Panc1 (cell line): ENCODE data around the gene PINLYP. TPM values are rescaled to one million over a fixed set of nuclear protein-coding genes. Genes with fewer than 3 reads are reported as not detected.

Experiments used
- ATAC-seq: fragments of 200-7000 bp; cut with Tn5 transposase; 2 replicates; pipeline ENCODE4 v1.9.1; 2020; ENCODE audit warnings: mild to moderate bottlenecking, moderate library complexity
- BruUV-seq: library from RNA; stranded (reverse); fragments of 400-500 nt; replicated peaks from 2 replicates; lab custom pipeline; 2021; lab: Mats Ljungman, UMichigan
- CTCF ChIA-PET: fragments of 300-600 bp; sonication (Branson Sonifier 250); formaldehyde crosslinking; loops from one replicate; lab custom pipeline; 2022; ENCODE audit warnings: antibody characterized with exemption; lab: Charles Lee
- POLR2A ChIA-PET: fragments of 300-600 bp; sonication (Branson Sonifier 250); formaldehyde crosslinking; loops from one replicate; lab custom pipeline; 2022; ENCODE audit warnings: antibody characterized with exemption; lab: Charles Lee
- DNase-seq: peaks from one replicate; pipeline ENCODE4 v3.0.0-alpha.2; 2010; ENCODE audit warnings: low read depth, low spot score
- H3K27ac ChIP-seq: 2 replicates; pipeline ENCODE4 v1.5.1; 2011; ENCODE audit warnings: mild to moderate bottlenecking, low read length, inconsistent platforms
- H3K27me3 ChIP-seq: fragments of 200-500 bp; sonication (Bioruptor generic); 2 replicates; pipeline ENCODE4 v1.6.0; 2014; ENCODE audit warnings: low read length, inconsistent platforms; ENCODE audit not compliant: control insufficient read depth, insufficient read depth
- H3K36me3 ChIP-seq: fragments of 200-500 bp; sonication (Bioruptor generic); 2 replicates; pipeline ENCODE4 v1.5.1; 2014; ENCODE audit warnings: inconsistent platforms, mild to moderate bottlenecking, low read length, moderate library complexity; ENCODE audit not compliant: control insufficient read depth, insufficient read depth
- H3K4me1 ChIP-seq: 2 replicates; pipeline ENCODE4 v1.5.1; 2011; ENCODE audit warnings: inconsistent platforms, mild to moderate bottlenecking, low read length, moderate library complexity; ENCODE audit not compliant: control insufficient read depth, insufficient read depth
- H3K4me3 ChIP-seq, 2 experiments: 2 replicates each; pipeline ENCODE4 v1.5.1; 2011 to 2012; ENCODE audit warnings: low read depth in 2 of 2, low read length in 2 of 2, mild to moderate bottlenecking in 2 of 2, inconsistent platforms in 1 of 2, moderate library complexity in 1 of 2
- H3K9me3 ChIP-seq: fragments of 200-500 bp; sonication (Bioruptor generic); 2 replicates; pipeline ENCODE4 v1.5.1; 2014; ENCODE audit warnings: low read depth, mild to moderate bottlenecking, inconsistent platforms, low read length, moderate library complexity; ENCODE audit not compliant: control insufficient read depth, insufficient read depth
- CTCF ChIP-seq: fragments of 450-650 bp; IDR thresholded peaks from 2 replicates; pipeline ENCODE4 v1.5.1; 2017; ENCODE audit warnings: mild to moderate bottlenecking
- POLR2AphosphoS5 ChIP-seq: IDR thresholded peaks from 2 replicates; pipeline ENCODE4 v1.6.1; 2012; ENCODE audit warnings: mild to moderate bottlenecking, low read depth, low read length, moderate library complexity
- REST ChIP-seq, 2 experiments: IDR thresholded peaks; 2 replicates each; pipeline ENCODE4 v1.6.1; 2011 to 2012; ENCODE audit warnings: low read depth in 2 of 2, control low read depth in 1 of 2, low read length in 1 of 2, mild to moderate bottlenecking in 1 of 2, moderate library complexity in 1 of 2; ENCODE audit not compliant: insufficient read depth in 1 of 2
- SIN3A ChIP-seq: IDR thresholded peaks from 2 replicates; pipeline ENCODE4 v1.6.1; 2012; ENCODE audit warnings: low read depth, mild to moderate bottlenecking, low read length, moderate library complexity, borderline replicate concordance; ENCODE audit not compliant: insufficient read depth
- TCF7L2 ChIP-seq: IDR thresholded peaks from 2 replicates; pipeline ENCODE4 v1.6.1; 2011; ENCODE audit warnings: mild to moderate bottlenecking, low read depth, low read length, inconsistent platforms
- in situ Hi-C: cut with HindIII; loops from 2 replicates; pipeline ENCODE4 v1.10.0; 2016; ENCODE audit warnings: low sequenced_read_pairs, low pct_unique_long_range_greater_than_20kb
- intact Hi-C: fragments of 100-400 bp; cut with micrococcal nuclease; formaldehyde crosslinking; loops from one replicate; pipeline ENCODE4 v1.10.0; 2022; ENCODE audit not compliant: unreplicated experiment
- total RNA-seq: library from RNA; stranded (reverse); gene quantifications from one replicate; pipeline ENCODE4 v1.2.1, GENCODE V29; 2021; ENCODE audit not compliant: unreplicated experiment

PINLYP gene
- total RNA-seq, 1 experiment from 2014 or later, result 0.21 TPM

DNA sequence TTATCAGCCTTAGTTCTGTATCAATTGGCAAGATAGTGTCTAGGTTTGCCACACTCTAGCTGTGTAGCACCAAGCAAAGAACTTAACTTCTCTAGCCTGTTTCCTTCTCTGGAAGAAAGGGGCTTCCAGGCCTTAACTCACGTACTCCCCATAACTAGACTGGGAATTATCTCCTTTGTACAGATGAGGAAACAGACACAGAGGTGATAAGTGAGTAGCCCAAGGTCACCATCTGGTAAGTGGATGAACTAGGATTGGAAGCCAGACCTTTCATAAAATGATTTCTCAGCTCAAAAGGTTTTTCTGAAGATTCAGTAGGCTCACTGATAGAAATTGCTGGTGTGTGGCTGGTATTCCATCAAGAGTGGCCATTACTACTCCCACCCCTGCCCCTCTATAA is 40.7 kb downstream of the PINLYP start:
- no peaks in the 10 kb centered on the region for H3K36me3 ChIP-seq
- in situ Hi-C loops (no loop called here), intact Hi-C loops (no loop called here)
- no peaks in the 10 kb centered on the region for H3K9me3 ChIP-seq
- ATAC-seq, result no peak
- BruUV-seq, result no TSS peak
- H3K4me3 ChIP-seq, result no peak overlapping the region
- POLR2A ChIA-PET, result no interaction called here
- H3K27ac ChIP-seq, result no peak overlapping the region
- no peaks in the 10 kb centered on the region for H3K4me1 ChIP-seq
- no peaks in the 10 kb centered on the region for H3K27me3 ChIP-seq
- TF ChIP-seq POLR2AphosphoS5 (no peak), TCF7L2 (no peak), CTCF (no peak), REST (IDR thresholded peaks at IDR 0.05; ENCODE audit: insufficient read depth in 1 of 2, low read depth in 2 of 2, low read length in 1 of 2) (no peak), SIN3A (no peak)
- CTCF ChIA-PET, result no interaction called here
- DNase-seq, result no peak

- no peak overlapping the region for H3K27ac ChIP-seq
- H3K9me3 ChIP-seq, result no peaks in the 10 kb centered on the region
- H3K27me3 ChIP-seq, result no peaks in the 10 kb centered on the region
- no TSS peak for BruUV-seq
- no peaks in the 10 kb centered on the region for H3K36me3 ChIP-seq
- in situ Hi-C loops, result no loop called here
- no peak overlapping the region for H3K4me3 ChIP-seq
- TF ChIP-seq POLR2AphosphoS5 (no peak), CTCF (no peak), TCF7L2 (no peak), REST (IDR thresholded peaks at IDR 0.05; ENCODE audit: insufficient read depth in 1 of 2, low read depth in 2 of 2, low read length in 1 of 2) (no peak), SIN3A (no peak)
- H3K4me1 ChIP-seq, result no peaks in the 10 kb centered on the region
- ATAC-seq (no peak), DNase-seq (no peak)
- intact Hi-C loops, result no loop called here
- ChIA-PET POLR2A (no interaction called here), CTCF (no interaction called here)
Measured at GRCh38 chr19:43616954-43617353, 41.4 kb downstream of the PINLYP start.
